CD4-positive, alpha-beta memory T cell (primary cell): ENCODE data around the gene FOXP1. TPM values are rescaled to one million over a fixed set of nuclear protein-coding genes. Genes with fewer than 3 reads are reported as not detected.
A peak's percentile ranks its signal among the peaks of the same experiment; 100 is the strongest.

ENCODE experiments used
- CTCF ChIA-PET: fragments of 350-600 bp; sonication (Branson Sonifier 250); formaldehyde crosslinking; loops from one replicate; lab custom pipeline; 2021; ENCODE audit warnings: inconsistent platforms; ENCODE audit not compliant: partially characterized antibody; lab: Charles Lee
- POLR2A ChIA-PET: fragments of 350-600 bp; sonication (Branson Sonifier 250); formaldehyde crosslinking; loops from one replicate; lab custom pipeline; 2021; ENCODE audit not compliant: partially characterized antibody; lab: Charles Lee
- DNase-seq, 5 donors: peaks; one replicate each; pipeline versions ENCODE4 v3.0.0 to v3.0.0-alpha.2; 2020 to 2022; ENCODE audit warnings: mixed read lengths in 1 of 5
- H3K27ac ChIP-seq: one replicate; pipeline ENCODE4 v1.7.0; 2013; ENCODE audit warnings: low read depth, low read length
- H3K27me3 ChIP-seq: 2 replicates; pipeline ENCODE4 v1.7.0; 2013; ENCODE audit warnings: mild to moderate bottlenecking, low read length, moderate library complexity; ENCODE audit not compliant: insufficient read depth
- H3K36me3 ChIP-seq: 2 replicates; pipeline ENCODE4 v1.7.0; 2013; ENCODE audit warnings: mild to moderate bottlenecking, low read length, moderate library complexity; ENCODE audit not compliant: insufficient read depth
- H3K4me1 ChIP-seq: 2 replicates; pipeline ENCODE4 v1.7.0; 2013; ENCODE audit warnings: mild to moderate bottlenecking, low read length, moderate library complexity; ENCODE audit not compliant: insufficient read depth
- H3K4me3 ChIP-seq, 2 donors: one replicate each; pipeline ENCODE4 v1.7.0; 2013; ENCODE audit warnings: low read length in 2 of 2, mild to moderate bottlenecking in 1 of 2
- H3K9me3 ChIP-seq, 2 donors: one replicate each; pipeline ENCODE4 v1.7.0; 2013; ENCODE audit warnings: low read length in 2 of 2, control low read depth in 1 of 2; ENCODE audit not compliant: control insufficient read depth in 1 of 2
- H3K27ac Mint-ChIP-seq, 7 donors: one replicate each; pipeline ENCODE4 v1.8.0; 2020 to 2021; ENCODE audit warnings: mixed read lengths in 7 of 7, mild to moderate bottlenecking in 6 of 7, inconsistent platforms in 3 of 7, moderate library complexity in 3 of 7
- H3K27me3 Mint-ChIP-seq, 2 donors: one replicate each; pipeline ENCODE4 v1.8.0; 2020 to 2021; ENCODE audit warnings: mixed read lengths in 2 of 2
- H3K36me3 Mint-ChIP-seq, 2 donors: one replicate each; pipeline ENCODE4 v1.8.0; 2020 to 2021; ENCODE audit warnings: mixed read lengths in 2 of 2, inconsistent platforms in 1 of 2, mild to moderate bottlenecking in 1 of 2
- H3K4me1 Mint-ChIP-seq, 4 donors: one replicate each; pipeline ENCODE4 v1.8.0; 2020 to 2021; ENCODE audit warnings: mixed read lengths in 4 of 4, mild to moderate bottlenecking in 1 of 4
- H3K4me3 Mint-ChIP-seq, 8 donors: one replicate each; pipeline ENCODE4 v1.8.0; 2020 to 2021; ENCODE audit warnings: mixed read lengths in 8 of 8, mild to moderate bottlenecking in 7 of 8, moderate library complexity in 6 of 8, inconsistent platforms in 3 of 8
- H3K9me3 Mint-ChIP-seq, 8 donors: one replicate each; pipeline ENCODE4 v1.8.0; 2020 to 2021; ENCODE audit warnings: mixed read lengths in 8 of 8, mild to moderate bottlenecking in 5 of 8, inconsistent platforms in 3 of 8, moderate library complexity in 1 of 8
- intact Hi-C: fragments of 100-400 bp; cut with micrococcal nuclease; formaldehyde crosslinking; loops from one replicate; pipeline ENCODE4 v1.15.1; 2023
- polyA plus RNA-seq, 2 donors: library from polyadenylated mRNA; unstranded; fragments of 300-500 nt; fragmentation: Illumina TruSeq; gene quantifications; one replicate each; pipeline ENCODE4 v1.2.3, GENCODE V29; 2021
- total RNA-seq, 2 experiments: library from RNA; stranded (reverse); gene quantifications; one replicate each; pipeline ENCODE4 v1.2.3, GENCODE V29; 2021

The FOXP1 gene
- total and polyA plus RNA-seq, 4 experiments from 2014 or later, result 189 to 348 (median 279) TPM

GRCh38 chr3:71225002-71225684 is 358.4 kb downstream of the FOXP1 start:
- ChIA-PET POLR2A (no interaction called here), CTCF (interaction anchor here (0.7 to 1.4 kb wide), 5 partner anchors 9 to 279 kb away, joined by 3 read pairs; no protein-coding TSS in a partner anchor)
- Histone ChIP-seq H3K27me3 (no peaks in the 10 kb centered on the region), H3K36me3 (no peaks in the 10 kb centered on the region), H3K27ac (no peak overlapping the region), H3K4me1 (peaks cover 40% of the 10 kb centered on the region), H3K4me3 (no peak overlapping the region), H3K9me3 (no peaks in the 10 kb centered on the region)
- Mint-ChIP-seq H3K4me1 (peaks cover 44 to 69% (median 54%) of the 10 kb centered on the region in 4 donors), H3K27me3 (no peaks in the 10 kb centered on the region), H3K9me3 (peaks cover 0 to 13% (median 3%) of the 10 kb centered on the region in 8 donors), H3K4me3 (peak overlapping the region in 2 of 8 donors; percentile 5 to 79), H3K27ac (peak overlapping the region in 4 of 7 donors; percentile 80 to 89 (median 82)), H3K36me3 (peaks cover 18 to 19% of the 10 kb centered on the region in 2 donors)
- no peak for DNase-seq
- intact Hi-C loops, result loop anchor here (5.0 kb wide), 1 partner anchor 357 kb away; the partner anchor contains the start of gene FOXP1

GRCh38 chr3:71219744-71220638 is 363.5 kb downstream of the FOXP1 start:
- H3K9me3 Mint-ChIP-seq, result peaks cover 0 to 13% (median 3%) of the 10 kb centered on the region in 8 donors
- peak overlapping the region; percentile 4 to 87 (median 33) for H3K27ac Mint-ChIP-seq
- Histone ChIP-seq H3K4me3 (no peak overlapping the region), H3K36me3 (no peaks in the 10 kb centered on the region), H3K9me3 (no peaks in the 10 kb centered on the region), H3K4me1 (no peaks in the 10 kb centered on the region), H3K27ac (no peak overlapping the region), H3K27me3 (no peaks in the 10 kb centered on the region)
- intact Hi-C loops, result no loop called here
- H3K36me3 Mint-ChIP-seq, result peaks cover 33 to 40% of the 10 kb centered on the region in 2 donors
- no peak overlapping the region for H3K4me3 Mint-ChIP-seq
- POLR2A ChIA-PET, result no interaction called here
- H3K27me3 Mint-ChIP-seq, result no peaks in the 10 kb centered on the region
- CTCF ChIA-PET, result interaction anchor here (0.8 kb wide), 1 partner anchor 11 kb away, joined by 3 read pairs; no protein-coding TSS in a partner anchor
- H3K4me1 Mint-ChIP-seq, result peaks cover 27 to 50% (median 36%) of the 10 kb centered on the region in 4 donors
- DNase-seq, result peak in 1 of 5 donors; percentile 31

GRCh38 chr3:71218508-71218907 is 365.0 kb downstream of the FOXP1 start:
- Histone ChIP-seq H3K4me1 (no peaks in the 10 kb centered on the region), H3K27me3 (no peaks in the 10 kb centered on the region), H3K4me3 (no peak overlapping the region), H3K27ac (no peak overlapping the region), H3K9me3 (no peaks in the 10 kb centered on the region), H3K36me3 (no peaks in the 10 kb centered on the region)
- Mint-ChIP-seq H3K4me1 (peaks cover 26 to 52% (median 29%) of the 10 kb centered on the region in 4 donors), H3K4me3 (no peak overlapping the region), H3K36me3 (peaks cover 33 to 53% of the 10 kb centered on the region in 2 donors), H3K9me3 (peaks cover 0 to 13% (median 3%) of the 10 kb centered on the region in 8 donors), H3K27me3 (no peaks in the 10 kb centered on the region), H3K27ac (peak overlapping the region in 2 of 7 donors; percentile 57 to 89)
- CTCF ChIA-PET, result no interaction called here
- POLR2A ChIA-PET, result interaction anchor here (0.9 kb wide), 1 partner anchor 11 kb away, joined by 3 read pairs; no protein-coding TSS in a partner anchor
- intact Hi-C loops, result no loop called here
- DNase-seq, result no peak

- no peaks in the 10 kb centered on the region for H3K27me3 ChIP-seq
- H3K9me3 ChIP-seq, result no peaks in the 10 kb centered on the region
- H3K27ac Mint-ChIP-seq, result peak overlapping the region in 3 of 7 donors; percentile 23 to 49 (median 23)
- H3K4me3 Mint-ChIP-seq, result peak overlapping the region in 1 of 8 donors; percentile 2
- intact Hi-C loops, result no loop called here
- no peak overlapping the region for H3K27ac ChIP-seq
- H3K36me3 ChIP-seq, result no peaks in the 10 kb centered on the region
- H3K27me3 Mint-ChIP-seq, result no peaks in the 10 kb centered on the region
- H3K4me1 ChIP-seq, result no peaks in the 10 kb centered on the region
- DNase-seq, result no peak
- H3K9me3 Mint-ChIP-seq, result peaks cover 0 to 12% (median 2%) of the 10 kb centered on the region in 8 donors
- H3K36me3 Mint-ChIP-seq, result peaks cover 29 to 48% of the 10 kb centered on the region in 2 donors
- CTCF ChIA-PET, result no interaction called here
- POLR2A ChIA-PET, result no interaction called here
- H3K4me1 Mint-ChIP-seq, result peaks cover 24 to 46% (median 27%) of the 10 kb centered on the region in 4 donors
- no peak overlapping the region for H3K4me3 ChIP-seq
These were observed 365.8 kb downstream of the FOXP1 start for GRCh38 chr3:71217640-71218222.

GRCh38 chr3:71215351-71215750 is 368.2 kb downstream of the FOXP1 start:
- POLR2A ChIA-PET, result no interaction called here
- no peak overlapping the region for H3K4me3 Mint-ChIP-seq
- Histone ChIP-seq H3K9me3 (no peaks in the 10 kb centered on the region), H3K27ac (no peak overlapping the region), H3K36me3 (no peaks in the 10 kb centered on the region), H3K27me3 (no peaks in the 10 kb centered on the region), H3K4me3 (no peak overlapping the region), H3K4me1 (peaks cover 14% of the 10 kb centered on the region)
- peaks cover 34 to 55% (median 38%) of the 10 kb centered on the region in 4 donors for H3K4me1 Mint-ChIP-seq
- no peaks in the 10 kb centered on the region for H3K27me3 Mint-ChIP-seq
- H3K27ac Mint-ChIP-seq, result peak overlapping the region in 1 of 7 donors; percentile 15
- CTCF ChIA-PET, result interaction anchor here (1.2 kb wide), 1 partner anchor 10 kb away, joined by 3 read pairs; no protein-coding TSS in a partner anchor
- peaks cover 0 to 2% (median 0%) of the 10 kb centered on the region in 8 donors for H3K9me3 Mint-ChIP-seq
- peaks cover 24 to 40% of the 10 kb centered on the region in 2 donors for H3K36me3 Mint-ChIP-seq
- intact Hi-C loops, result no loop called here
- no peak for DNase-seq

GRCh38 chr3:71214797-71215196 is 368.7 kb downstream of the FOXP1 start:
- intact Hi-C loops, result no loop called here
- H3K27ac ChIP-seq, result no peak overlapping the region
- H3K27ac Mint-ChIP-seq, result peak overlapping the region in 2 of 7 donors; percentile 17 to 21
- no peaks in the 10 kb centered on the region for H3K27me3 ChIP-seq
- H3K4me3 ChIP-seq, result no peak overlapping the region
- peaks cover 0 to 2% (median 0%) of the 10 kb centered on the region in 8 donors for H3K9me3 Mint-ChIP-seq
- peaks cover 20% of the 10 kb centered on the region for H3K4me1 ChIP-seq
- H3K4me3 Mint-ChIP-seq, result no peak overlapping the region
- DNase-seq, result no peak
- peaks cover 37 to 56% (median 39%) of the 10 kb centered on the region in 4 donors for H3K4me1 Mint-ChIP-seq
- no peaks in the 10 kb centered on the region for H3K9me3 ChIP-seq
- peaks cover 21 to 40% of the 10 kb centered on the region in 2 donors for H3K36me3 Mint-ChIP-seq
- H3K36me3 ChIP-seq, result no peaks in the 10 kb centered on the region
- H3K27me3 Mint-ChIP-seq, result no peaks in the 10 kb centered on the region
- CTCF ChIA-PET, result no interaction called here
- POLR2A ChIA-PET, result no interaction called here
